GM12878 (cell line): Measurements from ENCODE around the gene PPARA. TPM values are rescaled to one million over a fixed set of nuclear protein-coding genes. Genes with fewer than 3 reads are reported as not detected.
A peak's percentile ranks its signal among the peaks of the same experiment; 100 is the strongest.

Source experiments
- ATAC-seq: fragments of 200-7000 bp; cut with Tn5 transposase; 3 replicates; pipeline ENCODE4 v1.9.1; 2020; ENCODE audit warnings: mild to moderate bottlenecking, moderate library complexity
- BruUV-seq: library from RNA; stranded (reverse); fragments of 400-500 nt; replicated peaks from 2 replicates; lab custom pipeline; 2021; lab: Mats Ljungman, UMichigan
- CTCF ChIA-PET: fragments of 300-600 bp; sonication (Branson Sonifier 250); formaldehyde crosslinking; extraction: SDS; loops from one replicate; lab custom pipeline; 2021; ENCODE audit warnings: inconsistent platforms; lab: Yijun Ruan, JAX
- POLR2A ChIA-PET: fragments of 350-600 bp; formaldehyde crosslinking; extraction: SDS; loops from one replicate; lab custom pipeline; 2021; ENCODE audit warnings: inconsistent platforms; lab: Charles Lee
- RAD21 ChIA-PET: fragments of 300-600 bp; sonication (Branson Sonifier 250); formaldehyde crosslinking; loops from one replicate; lab custom pipeline; 2023; ENCODE audit warnings: antibody characterized with exemption; ENCODE audit not compliant: unreplicated experiment; lab: Charles Lee
- SMC1A ChIA-PET: fragments of 300-600 bp; sonication (Branson Sonifier 250); formaldehyde crosslinking; loops from one replicate; lab custom pipeline; 2023; ENCODE audit not compliant: unreplicated experiment, uncharacterized antibody; lab: Charles Lee
- DNase-seq: peaks from one replicate; pipeline ENCODE4 v3.0.0-alpha.2; 2011; ENCODE audit warnings: low read depth, low spot score
- FAIRE-seq: peaks from 3 replicates; lab custom pipeline; 2011; peaks lifted over from hg19 to GRCh38; lab: Jason Lieb, UNC
- H2AFZ ChIP-seq: 2 replicates; pipeline ENCODE4 v1.6.0; 2011; ENCODE audit warnings: low read depth, low read length, control low read depth; ENCODE audit not compliant: control insufficient read depth
- H3K27ac ChIP-seq: 2 replicates; pipeline ENCODE4 v1.5.1; 2011; ENCODE audit warnings: control low read depth; ENCODE audit not compliant: control insufficient read depth, insufficient read depth
- H3K27me3 ChIP-seq, 2 experiments: replicated peaks in 1 of 2; 2 replicates each; pipeline versions ENCODE4 v1.6.0 to v1.6.1; 2011; ENCODE audit warnings: low read length in 1 of 2; ENCODE audit not compliant: control insufficient read depth in 2 of 2, insufficient read depth in 2 of 2
- H3K36me3 ChIP-seq, 2 experiments: 2 replicates each; pipeline ENCODE4 v1.5.1; 2011; ENCODE audit warnings: low read length in 1 of 2; ENCODE audit not compliant: control insufficient read depth in 2 of 2, insufficient read depth in 2 of 2
- H3K4me1 ChIP-seq: 2 replicates; pipeline ENCODE4 v1.6.1; 2011; ENCODE audit warnings: mild to moderate bottlenecking, low read length, moderate library complexity, mixed read lengths; ENCODE audit not compliant: control insufficient read depth, insufficient read depth
- H3K4me2 ChIP-seq: 2 replicates; pipeline ENCODE4 v1.6.0; 2011; ENCODE audit warnings: control low read depth; ENCODE audit not compliant: control insufficient read depth, insufficient read depth
- H3K4me3 ChIP-seq: fragments of 200-600 bp; sonication (generic); 2 replicates; pipeline ENCODE4 v1.5.1; 2016
- H3K79me2 ChIP-seq: 2 replicates; pipeline ENCODE4 v1.6.0; 2011; ENCODE audit warnings: low read length; ENCODE audit not compliant: control insufficient read depth, insufficient read depth
- H3K9ac ChIP-seq: 2 replicates; pipeline ENCODE4 v1.8.0; 2011; ENCODE audit warnings: low read length, control low read depth, mixed read lengths; ENCODE audit not compliant: control insufficient read depth, insufficient read depth
- H3K9me3 ChIP-seq: replicated peaks from 3 replicates; pipeline ENCODE4 v1.5.1; 2011; ENCODE audit warnings: mild to moderate bottlenecking, low read length; ENCODE audit not compliant: control insufficient read depth, insufficient read depth
- H4K20me1 ChIP-seq: 2 replicates; pipeline ENCODE4 v1.6.0; 2011; ENCODE audit not compliant: control insufficient read depth, insufficient read depth
- CBFB ChIP-seq: IDR thresholded peaks from 2 replicates; pipeline ENCODE4 v1.6.1; 2016; ENCODE audit warnings: antibody characterized with exemption, low read depth
- CBX5 ChIP-seq: sonication (generic); IDR thresholded peaks from 2 replicates; pipeline ENCODE4 v1.6.1; 2016; ENCODE audit warnings: low read depth, moderate library complexity, mild to moderate bottlenecking, inconsistent platforms
- CHD4 ChIP-seq: fragments of 200-600 bp; sonication (generic); IDR thresholded peaks from 2 replicates; pipeline ENCODE4 v1.6.1; 2016; ENCODE audit warnings: mild to moderate bottlenecking
- E2F4 ChIP-seq: IDR thresholded peaks from 2 replicates; pipeline ENCODE4 v1.6.1; 2012; ENCODE audit warnings: low read depth, low read length, improper control_type of control experiment
- IKZF1 ChIP-seq: fragments of 450-650 bp; conservative IDR thresholded peaks from 2 replicates; pipeline ENCODE4 v1.6.1; 2017; ENCODE audit warnings: antibody characterized with exemption, mild to moderate bottlenecking
- KDM1A ChIP-seq: fragments of 200-600 bp; sonication (generic); IDR thresholded peaks from 2 replicates; pipeline ENCODE4 v1.6.1; 2016; ENCODE audit warnings: borderline replicate concordance
- KLF5 ChIP-seq: fragments of 450-650 bp; IDR thresholded peaks from 2 replicates; pipeline ENCODE4 v1.6.1; 2014; ENCODE audit warnings: mild to moderate bottlenecking; ENCODE audit not compliant: partially characterized antibody
- NFYB ChIP-seq: IDR thresholded peaks from 2 replicates; pipeline ENCODE4 v1.6.1; 2011; ENCODE audit warnings: low read depth, mild to moderate bottlenecking, low read length, improper control_type of control experiment, moderate library complexity; ENCODE audit not compliant: insufficient read depth
- POLR2AphosphoS2 ChIP-seq: IDR thresholded peaks from 2 replicates; pipeline ENCODE4 v1.6.1; 2011; ENCODE audit warnings: low read depth, mild to moderate bottlenecking, low read length, improper control_type of control experiment, moderate library complexity
- RB1 ChIP-seq: fragments of 450-650 bp; formaldehyde crosslinking; IDR thresholded peaks from 2 replicates; pipeline ENCODE4 v1.6.1; 2017; ENCODE audit warnings: mild to moderate bottlenecking, borderline replicate concordance
- SKIL ChIP-seq: fragments of 450-650 bp; IDR thresholded peaks from 2 replicates; pipeline ENCODE4 v1.6.1; 2017; ENCODE audit warnings: mild to moderate bottlenecking, low read depth, inconsistent platforms; ENCODE audit not compliant: poor library complexity, severe bottlenecking
- SUZ12 ChIP-seq: fragments of 200-600 bp; sonication (generic); IDR thresholded peaks from one replicate; pipeline ENCODE4 v1.6.1; 2018; ENCODE audit warnings: antibody characterized with exemption, mild to moderate bottlenecking; ENCODE audit not compliant: unreplicated experiment
- WRNIP1 ChIP-seq: IDR thresholded peaks from 2 replicates; pipeline ENCODE4 v1.6.1; 2011; ENCODE audit warnings: low read depth, low read length, improper control_type of control experiment, borderline replicate concordance
- ZNF207 ChIP-seq: fragments of 450-650 bp; IDR thresholded peaks from 2 replicates; pipeline ENCODE4 v1.6.1; 2014; ENCODE audit warnings: antibody characterized with exemption, mild to moderate bottlenecking, borderline replicate concordance
- WGBS: methylation state at CpG from one replicate; pipeline ENCODE4 v1.1.6; 2016; ENCODE audit warnings: low lambda C conversion rate; ENCODE audit not compliant: insufficient replicate concordance, insufficient coverage; ENCODE audit errors: missing lambda C conversion rate; 5-methylcytosine and 5-hydroxymethylcytosine counted together
- in situ Hi-C: fragments of 300-500 bp; cut with MboI; formaldehyde crosslinking; loops from 9 replicates; pipeline ENCODE4 v1.14.3; 2018; ENCODE audit warnings: mixed read lengths
- intact Hi-C: fragments of 100-400 bp; cut with micrococcal nuclease; formaldehyde crosslinking; loops from one replicate; pipeline ENCODE4 v1.14.2; 2022; ENCODE audit not compliant: unreplicated experiment
- polyA plus RNA-seq, 11 experiments: library from polyadenylated mRNA; depleted of rRNA in 4 of 11; unstranded in 6 of 11; stranded (reverse) in 5 of 11; fragments of >200 nt; fragmentation: Nextera tagmentation in 4 of 11; fragmentation: Illumina TruSeq in 1 of 11; extraction: Ambion mirVana in 4 of 11; extraction: Trizol in 1 of 11; gene quantifications; 1 replicate in 1 of 11; 2 replicates in 10 of 11; pipeline versions ENCODE4 v1.2.1 to v1.2.3, GENCODE V29; 2011 to 2016; ENCODE audit warnings: inconsistent platforms in 2 of 11, missing spikeins in 2 of 11, low read depth in 1 of 11
- total RNA-seq, 4 experiments: library from RNA; depleted of rRNA in 3 of 4; stranded (reverse); fragments of >200 nt in 3 of 4; fragmentation: Illumina TruSeq in 1 of 4; extraction: Trizol in 1 of 4; gene quantifications; 2 replicates each; pipeline versions ENCODE4 v1.2.1 to v1.2.3, GENCODE V29; 2013 to 2021

The PPARA gene
- total and polyA plus RNA-seq, 10 of the 15 experiments (the other 5 are each of a cell fraction or from before 2014, with no cell fraction given): 0.72 to 10.4 (median 4.6) TPM

GRCh38 chr22:46281866-46282678 lies 131.7 kb downstream of the PPARA start:
- no TSS peak for BruUV-seq
- POLR2A ChIA-PET: interaction anchor here (2.0 to 2.7 kb wide), 2 partner anchors 14 kb away, joined by 9 read pairs; partner anchors contain the start of genes GTSE1 and TTC38

GRCh38 chr22:46286006-46286405 lies 135.7 kb downstream of the PPARA start:
- Histone ChIP-seq H3K9ac (no peak overlapping the region), H3K4me2 (no peak overlapping the region), H2AFZ (no peak overlapping the region), H3K9me3 (no peaks in the 10 kb centered on the region), H4K20me1 (no peaks in the 10 kb centered on the region), H3K4me3 (no peak overlapping the region), H3K4me1 (peaks cover 18% of the 10 kb centered on the region), H3K36me3 (peaks cover 10 to 17% of the 10 kb centered on the region in 2 experiments), H3K27ac (no peak overlapping the region), H3K27me3 (no peaks in the 10 kb centered on the region), H3K79me2 (peaks cover 17% of the 10 kb centered on the region)
- POLR2A ChIA-PET: no interaction called here
- ATAC-seq: no peak
- SMC1A ChIA-PET: interaction anchor here (1.5 kb wide), 1 partner anchor 128 kb away, joined by 6 read pairs; no protein-coding TSS in a partner anchor
- DNase-seq: no peak
- WGBS: 98% methylated on average over 3 of the region's 3 CpGs
- FAIRE-seq: no peak
- CTCF ChIA-PET: no interaction called here
- in situ Hi-C loops (no loop called here), intact Hi-C loops (no loop called here)
- RAD21 ChIA-PET: interaction anchor here (0.7 kb wide), 1 partner anchor 43 kb away, joined by 5 read pairs; no protein-coding TSS in a partner anchor
- BruUV-seq: no TSS peak
- no peak for TF ChIP-seq IKZF1
- TF ChIP-seq NFYB: no peak
- TF ChIP-seq E2F4: no peak
- no peak for TF ChIP-seq CBFB
- TF ChIP-seq WRNIP1: no peak
- TF ChIP-seq SKIL: no peak
- TF ChIP-seq RB1: no peak
- TF ChIP-seq SUZ12: no peak
- TF ChIP-seq CHD4: no peak
- TF ChIP-seq CBX5: no peak
- TF ChIP-seq ZNF207: no peak
- TF ChIP-seq KLF5: no peak

More at GRCh38 chr22:46281866-46282678, 131.7 kb downstream of the PPARA start:
- Histone ChIP-seq H3K4me2 (no peak overlapping the region), H3K27ac (no peak overlapping the region), H3K9ac (no peak overlapping the region), H3K27me3 (no peaks in the 10 kb centered on the region), H4K20me1 (no peaks in the 10 kb centered on the region), H3K4me1 (peaks cover 9% of the 10 kb centered on the region), H3K9me3 (no peaks in the 10 kb centered on the region), H3K79me2 (peaks cover 5% of the 10 kb centered on the region), H3K36me3 (peaks cover 13 to 17% of the 10 kb centered on the region in 2 experiments), H3K4me3 (no peak overlapping the region), H2AFZ (no peak overlapping the region)
- ATAC-seq (no peak), DNase-seq (no peak), FAIRE-seq (no peak)
- intact Hi-C loops (no loop called here), in situ Hi-C loops (no loop called here)
- ChIA-PET CTCF (interaction anchor here (1.1 kb wide), 1 partner anchor 32 kb away, joined by 3 read pairs; no protein-coding TSS in a partner anchor), RAD21 (interaction anchor here (1.6 to 2.0 kb wide), 2 partner anchors 14 to 32 kb away, joined by 4 to 8 read pairs; partner anchors contain the start of genes CDPF1 and TTC38), SMC1A (interaction anchor here (1.5 kb wide), 1 partner anchor 14 kb away, joined by 5 read pairs; the partner anchor contains the start of gene TTC38)
- 98% methylated on average over 13 of the region's 13 CpGs for WGBS
- TF ChIP-seq POLR2AphosphoS2 (0 out of 2 replicates have a peak, but pooled peaks have one; percentile 53), KDM1A (no peak)
